ENCODE results near the gene CEP63. TPM values are rescaled to one million over a fixed set of nuclear protein-coding genes. Genes with fewer than 3 reads are reported as not detected.
"Not testable (repeated sequence)": the region's sequence is repeated elsewhere in the genome, so short reads cannot be mapped to it uniquely, and the experiment has no call there.

CEP63 gene
- total and polyA plus RNA-seq, 4 donors = 28.0 to 32.7 (median 29.7) TPM

GRCh38 chr3:134562055-134562454, 76.2 kb downstream of the CEP63 start:
- H3K36me3 ChIP-seq (ENCODE audit: control insufficient read depth in 1 of 2, insufficient read depth in 2 of 2, low read length in 1 of 2) = peaks cover 4 to 10% of the 10 kb centered on the region in 2 donors
- H3K4me3 ChIP-seq (ENCODE audit: low read length in 2 of 2) = no peak overlapping the region
- no peaks in the 10 kb centered on the region for H3K4me1 ChIP-seq (ENCODE audit: control insufficient read depth in 1 of 2, insufficient read depth in 2 of 2, low read length in 2 of 2)
- no peaks in the 10 kb centered on the region for H3K27me3 ChIP-seq (ENCODE audit: control insufficient read depth in 1 of 2, insufficient read depth in 2 of 2, low read length in 1 of 2)
- DNase-seq = no peak
- 91% methylated on average over 4 of the region's 4 CpGs for WGBS, 2 donors
- no peak for ATAC-seq (ENCODE audit: low FRiP score)
- no peak overlapping the region for H3K27ac ChIP-seq (ENCODE audit: low read depth in 1 of 2, low read length in 2 of 2)
- intact Hi-C loops (cut with DNase I) = no loop called here
- no peaks in the 10 kb centered on the region for H3K9me3 ChIP-seq (ENCODE audit: control insufficient read depth, low read length)

- Histone ChIP-seq H3K9me3 (ENCODE audit: control insufficient read depth, low read length) (no peaks in the 10 kb centered on the region), H3K27ac (ENCODE audit: low read depth in 1 of 2, low read length in 2 of 2) (no peak overlapping the region), H3K36me3 (ENCODE audit: control insufficient read depth in 1 of 2, insufficient read depth in 2 of 2, low read length in 1 of 2) (peaks cover 4 to 10% of the 10 kb centered on the region in 2 donors), H3K4me3 (ENCODE audit: low read length in 2 of 2) (no peak overlapping the region), H3K27me3 (ENCODE audit: control insufficient read depth in 1 of 2, insufficient read depth in 2 of 2, low read length in 1 of 2) (no peaks in the 10 kb centered on the region), H3K4me1 (ENCODE audit: control insufficient read depth in 1 of 2, insufficient read depth in 2 of 2, low read length in 2 of 2) (no peaks in the 10 kb centered on the region)
- ATAC-seq (ENCODE audit: low FRiP score) (no peak), DNase-seq (no peak)
- WGBS, 2 donors = 95 to 96% methylated on average over 6 of the region's 6 CpGs
- intact Hi-C loops (cut with DNase I) = no loop called here
Observed at GRCh38 chr3:134563601-134564000, 77.7 kb downstream of the CEP63 start.

GRCh38 chr3:134564991-134565390, 79.1 kb downstream of the CEP63 start:
- H3K27ac ChIP-seq (ENCODE audit: low read depth in 1 of 2, low read length in 2 of 2) = no peak overlapping the region
- H3K27me3 ChIP-seq (ENCODE audit: control insufficient read depth in 1 of 2, insufficient read depth in 2 of 2, low read length in 1 of 2) = no peaks in the 10 kb centered on the region
- no peaks in the 10 kb centered on the region for H3K4me1 ChIP-seq (ENCODE audit: control insufficient read depth in 1 of 2, insufficient read depth in 2 of 2, low read length in 2 of 2)
- H3K36me3 ChIP-seq (ENCODE audit: control insufficient read depth in 1 of 2, insufficient read depth in 2 of 2, low read length in 1 of 2) = peaks cover under 1 to 6% of the 10 kb centered on the region in 2 donors
- no peak for ATAC-seq (ENCODE audit: low FRiP score)
- intact Hi-C loops (cut with DNase I) = no loop called here
- no peaks in the 10 kb centered on the region for H3K9me3 ChIP-seq (ENCODE audit: control insufficient read depth, low read length)
- DNase-seq = no peak
- 91 to 93% methylated on average over 2 of the region's 2 CpGs for WGBS, 2 donors
- no peak overlapping the region for H3K4me3 ChIP-seq (ENCODE audit: low read length in 2 of 2)

- no peak for ATAC-seq (ENCODE audit: low FRiP score)
Observed at GRCh38 chr3:134567605-134568004, 81.7 kb downstream of the CEP63 start.

GRCh38 chr3:134568790-134569189, 82.9 kb downstream of the CEP63 start:
- H3K4me3 ChIP-seq (ENCODE audit: low read length in 2 of 2) = no peak overlapping the region
- H3K36me3 ChIP-seq (ENCODE audit: control insufficient read depth in 1 of 2, insufficient read depth in 2 of 2, low read length in 1 of 2) = peaks cover 0 to 1% of the 10 kb centered on the region in 2 donors
- intact Hi-C loops (cut with DNase I) = no loop called here
- no peaks in the 10 kb centered on the region for H3K27me3 ChIP-seq (ENCODE audit: control insufficient read depth in 1 of 2, insufficient read depth in 2 of 2, low read length in 1 of 2)
- no peaks in the 10 kb centered on the region for H3K4me1 ChIP-seq (ENCODE audit: control insufficient read depth in 1 of 2, insufficient read depth in 2 of 2, low read length in 2 of 2)
- ATAC-seq (ENCODE audit: low FRiP score) (no peak), DNase-seq (no peak)
- peaks cover 2% of the 10 kb centered on the region for H3K9me3 ChIP-seq (ENCODE audit: control insufficient read depth, low read length)
- no peak overlapping the region for H3K27ac ChIP-seq (ENCODE audit: low read depth in 1 of 2, low read length in 2 of 2)
- WGBS, 2 donors = 78 to 86% methylated on average over 6 of the region's 6 CpGs

More at GRCh38 chr3:134567605-134568004, 81.7 kb downstream of the CEP63 start:
- 73 to 75% methylated on average over 4 of the region's 4 CpGs for WGBS, 2 donors
- Histone ChIP-seq H3K9me3 (ENCODE audit: control insufficient read depth, low read length) (peaks cover 2% of the 10 kb centered on the region), H3K36me3 (ENCODE audit: control insufficient read depth in 1 of 2, insufficient read depth in 2 of 2, low read length in 1 of 2) (peaks cover 0 to 1% of the 10 kb centered on the region in 2 donors), H3K4me1 (ENCODE audit: control insufficient read depth in 1 of 2, insufficient read depth in 2 of 2, low read length in 2 of 2) (no peaks in the 10 kb centered on the region), H3K27ac (ENCODE audit: low read depth in 1 of 2, low read length in 2 of 2) (no peak overlapping the region), H3K4me3 (ENCODE audit: low read length in 2 of 2) (no peak overlapping the region), H3K27me3 (ENCODE audit: control insufficient read depth in 1 of 2, insufficient read depth in 2 of 2, low read length in 1 of 2) (no peaks in the 10 kb centered on the region)
- intact Hi-C loops (cut with DNase I) = no loop called here
- no peak for DNase-seq

- H3K9me3 ChIP-seq (ENCODE audit: control insufficient read depth, low read length); ATAC-seq (ENCODE audit: low FRiP score); DNase-seq; H3K4me1 ChIP-seq (ENCODE audit: control insufficient read depth in 1 of 2, insufficient read depth in 2 of 2, low read length in 2 of 2); H3K4me3 ChIP-seq (ENCODE audit: low read length in 2 of 2); H3K36me3 ChIP-seq (ENCODE audit: control insufficient read depth in 1 of 2, insufficient read depth in 2 of 2, low read length in 1 of 2); H3K27ac ChIP-seq (ENCODE audit: low read depth in 1 of 2, low read length in 2 of 2); H3K27me3 ChIP-seq (ENCODE audit: control insufficient read depth in 1 of 2, insufficient read depth in 2 of 2, low read length in 1 of 2); intact Hi-C loops (cut with DNase I): not testable (repeated sequence)
- 93 to 95% methylated on average over 2 of the region's 2 CpGs for WGBS, 2 donors
Observed at GRCh38 chr3:134569899-134570298, 84.0 kb downstream of the CEP63 start.

- DNase-seq (no peak), ATAC-seq (ENCODE audit: low FRiP score) (no peak)
- Histone ChIP-seq H3K27ac (ENCODE audit: low read depth in 1 of 2, low read length in 2 of 2) (no peak overlapping the region), H3K4me3 (ENCODE audit: low read length in 2 of 2) (no peak overlapping the region), H3K4me1 (ENCODE audit: control insufficient read depth in 1 of 2, insufficient read depth in 2 of 2, low read length in 2 of 2) (no peaks in the 10 kb centered on the region), H3K9me3 (ENCODE audit: control insufficient read depth, low read length) (no peaks in the 10 kb centered on the region), H3K27me3 (ENCODE audit: control insufficient read depth in 1 of 2, insufficient read depth in 2 of 2, low read length in 1 of 2) (no peaks in the 10 kb centered on the region), H3K36me3 (ENCODE audit: control insufficient read depth in 1 of 2, insufficient read depth in 2 of 2, low read length in 1 of 2) (no peaks in the 10 kb centered on the region)
- intact Hi-C loops (cut with DNase I) = no loop called here
- WGBS, 2 donors = 72 to 75% methylated on average over 6 of the region's 6 CpGs
Observed at GRCh38 chr3:134576426-134576825, 90.6 kb downstream of the CEP63 start.

GRCh38 chr3:134576831-134577230, 91.0 kb downstream of the CEP63 start:
- Histone ChIP-seq H3K27ac (ENCODE audit: low read depth in 1 of 2, low read length in 2 of 2) (no peak overlapping the region), H3K9me3 (ENCODE audit: control insufficient read depth, low read length) (no peaks in the 10 kb centered on the region), H3K36me3 (ENCODE audit: control insufficient read depth in 1 of 2, insufficient read depth in 2 of 2, low read length in 1 of 2) (no peaks in the 10 kb centered on the region), H3K4me3 (ENCODE audit: low read length in 2 of 2) (no peak overlapping the region), H3K4me1 (ENCODE audit: control insufficient read depth in 1 of 2, insufficient read depth in 2 of 2, low read length in 2 of 2) (no peaks in the 10 kb centered on the region), H3K27me3 (ENCODE audit: control insufficient read depth in 1 of 2, insufficient read depth in 2 of 2, low read length in 1 of 2) (no peaks in the 10 kb centered on the region)
- 78 to 79% methylated on average over 3 of the region's 3 CpGs for WGBS, 2 donors
- DNase-seq = no peak
- no peak for ATAC-seq (ENCODE audit: low FRiP score)
- intact Hi-C loops (cut with DNase I) = no loop called here

- WGBS, 2 donors = 73 to 82% methylated on average over 3 of the region's 3 CpGs
- Histone ChIP-seq H3K27ac (ENCODE audit: low read depth in 1 of 2, low read length in 2 of 2) (no peak overlapping the region), H3K27me3 (ENCODE audit: control insufficient read depth in 1 of 2, insufficient read depth in 2 of 2, low read length in 1 of 2) (no peaks in the 10 kb centered on the region), H3K36me3 (ENCODE audit: control insufficient read depth in 1 of 2, insufficient read depth in 2 of 2, low read length in 1 of 2) (no peaks in the 10 kb centered on the region), H3K9me3 (ENCODE audit: control insufficient read depth, low read length) (no peaks in the 10 kb centered on the region), H3K4me1 (ENCODE audit: control insufficient read depth in 1 of 2, insufficient read depth in 2 of 2, low read length in 2 of 2) (no peaks in the 10 kb centered on the region), H3K4me3 (ENCODE audit: low read length in 2 of 2) (no peak overlapping the region)
- DNase-seq = no peak
- intact Hi-C loops (cut with DNase I) = no loop called here
- no peak for ATAC-seq (ENCODE audit: low FRiP score)
Observed at GRCh38 chr3:134579141-134579665, 93.3 kb downstream of the CEP63 start.

Measured in aorta (tissue), 5 donors.